Osteoblast (primary cell): ENCODE results near the gene NKX1-2. TPM values are rescaled to one million over a fixed set of nuclear protein-coding genes. Genes with fewer than 3 reads are reported as not detected.

Experiments
- DNase-seq: peaks from one replicate; pipeline ENCODE4 v3.0.0; 2011; ENCODE audit warnings: low spot score, mixed read lengths; ENCODE audit not compliant: insufficient read length; ENCODE audit errors: missing footprints
- H2AFZ ChIP-seq: 2 replicates; pipeline ENCODE4 v1.6.0; 2011; ENCODE audit warnings: mild to moderate bottlenecking, low read length
- H3K27ac ChIP-seq: 2 replicates; pipeline ENCODE4 v1.5.1; 2011; ENCODE audit warnings: mild to moderate bottlenecking, low read depth, low read length, moderate library complexity
- H3K27me3 ChIP-seq: 2 replicates; pipeline ENCODE4 v1.6.0; 2012; ENCODE audit warnings: mild to moderate bottlenecking, control low read depth, inconsistent platforms, low read length, moderate library complexity; ENCODE audit not compliant: insufficient read depth
- H3K36me3 ChIP-seq: 2 replicates; pipeline ENCODE4 v1.5.1; 2011; ENCODE audit warnings: mild to moderate bottlenecking, low read length, control low read depth, moderate library complexity; ENCODE audit not compliant: insufficient read depth
- H3K4me1 ChIP-seq: 2 replicates; pipeline ENCODE4 v1.5.1; 2011; ENCODE audit warnings: mild to moderate bottlenecking, low read length, control low read depth, moderate library complexity; ENCODE audit not compliant: insufficient read depth
- H3K4me2 ChIP-seq: 2 replicates; pipeline ENCODE4 v1.6.0; 2011; ENCODE audit warnings: mild to moderate bottlenecking, low read length; ENCODE audit not compliant: insufficient read depth
- H3K4me3 ChIP-seq: fragments of 200-600 bp; sonication (generic); 3 replicates; pipeline ENCODE4 v1.5.1; 2012; ENCODE audit warnings: mild to moderate bottlenecking, low read length, inconsistent platforms; ENCODE audit not compliant: insufficient read depth
- H3K79me2 ChIP-seq: 2 replicates; pipeline ENCODE4 v1.6.0; 2012; ENCODE audit warnings: mild to moderate bottlenecking, low read length, control low read depth, inconsistent platforms; ENCODE audit not compliant: insufficient read depth
- H3K9me3 ChIP-seq: 2 replicates; pipeline ENCODE4 v1.5.1; 2011; ENCODE audit warnings: low read depth, low read length, control low read depth
- H4K20me1 ChIP-seq: 2 replicates; pipeline ENCODE4 v1.6.0; 2012; ENCODE audit warnings: mild to moderate bottlenecking, low read length, control low read depth; ENCODE audit not compliant: insufficient read depth
- CTCF ChIP-seq: IDR thresholded peaks from 2 replicates; pipeline ENCODE4 v1.5.1; 2011; ENCODE audit warnings: mild to moderate bottlenecking, low read depth, low read length, moderate library complexity; ENCODE audit errors: extremely low read depth
- total RNA-seq: library from RNA; depleted of rRNA; stranded (reverse); fragments of >200 nt; gene quantifications from 2 replicates; pipeline ENCODE4 v1.2.3, GENCODE V29; 2012

Gene NKX1-2
- total RNA-seq, 1 donor, result not detected

- H3K79me2 ChIP-seq, result no peaks in the 10 kb centered on the region
- H3K9me3 ChIP-seq, result no peaks in the 10 kb centered on the region
- H2AFZ ChIP-seq, result no peak overlapping the region
- H4K20me1 ChIP-seq, result no peaks in the 10 kb centered on the region
- no peak for TF ChIP-seq CTCF
- H3K4me1 ChIP-seq, result no peaks in the 10 kb centered on the region
- H3K36me3 ChIP-seq, result no peaks in the 10 kb centered on the region
- no peak overlapping the region for H3K4me3 ChIP-seq
- no peak overlapping the region for H3K4me2 ChIP-seq
- H3K27ac ChIP-seq, result no peak overlapping the region
- H3K27me3 ChIP-seq, result peaks cover 72% of the 10 kb centered on the region
- no peak for DNase-seq
These were observed 4.2 kb upstream of the NKX1-2 start for GRCh38 chr10:124453960-124454610.

- H3K4me3 ChIP-seq, result no peak overlapping the region
- H3K27ac ChIP-seq, result no peak overlapping the region
These were observed 1.4 kb upstream of the NKX1-2 start for GRCh38 chr10:124451276-124451675.

DNA sequence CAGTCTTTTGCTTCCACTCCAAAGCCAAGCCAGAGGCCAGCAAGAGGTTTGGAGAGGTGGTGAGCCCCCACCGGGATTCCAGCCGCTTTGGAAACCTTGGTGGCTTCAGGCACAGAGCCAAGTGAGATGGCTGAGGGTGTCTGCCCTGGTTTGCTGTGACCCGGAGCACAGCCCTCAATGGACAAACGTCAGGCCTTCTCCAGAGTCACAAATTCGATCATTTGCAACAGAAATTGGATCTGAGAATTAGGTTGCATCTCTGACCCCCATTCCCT lies 885 bp upstream of the NKX1-2 start:
- no peak for TF ChIP-seq CTCF
- peaks cover 88% of the 10 kb centered on the region for H3K27me3 ChIP-seq
- DNase-seq, result no peak

More at GRCh38 chr10:124451276-124451675, 1.4 kb upstream of the NKX1-2 start:
- Histone ChIP-seq H3K4me1 (no peaks in the 10 kb centered on the region), H3K9me3 (no peaks in the 10 kb centered on the region), H3K79me2 (no peaks in the 10 kb centered on the region), H3K27me3 (peaks cover 89% of the 10 kb centered on the region), H3K36me3 (no peaks in the 10 kb centered on the region), H2AFZ (no peak overlapping the region), H3K4me2 (no peak overlapping the region), H4K20me1 (no peaks in the 10 kb centered on the region)
- TF ChIP-seq CTCF, result no peak
- DNase-seq, result no peak

GRCh38 chr10:124449170-124450011 lies 444 bp downstream of the NKX1-2 start:
- no peak overlapping the region for H3K4me3 ChIP-seq
- no peak overlapping the region for H3K4me2 ChIP-seq
- H3K4me1 ChIP-seq, result no peaks in the 10 kb centered on the region
- peaks cover 90% of the 10 kb centered on the region for H3K27me3 ChIP-seq
- DNase-seq, result peak; percentile 79
- no peak for TF ChIP-seq CTCF
- no peaks in the 10 kb centered on the region for H3K79me2 ChIP-seq
- no peak overlapping the region for H2AFZ ChIP-seq
- H3K36me3 ChIP-seq, result no peaks in the 10 kb centered on the region
- H4K20me1 ChIP-seq, result no peaks in the 10 kb centered on the region
- H3K9me3 ChIP-seq, result no peaks in the 10 kb centered on the region
- H3K27ac ChIP-seq, result no peak overlapping the region

More for the DNA sequence above, 885 bp upstream of the NKX1-2 start:
- no peak overlapping the region for H3K27ac ChIP-seq
- no peaks in the 10 kb centered on the region for H4K20me1 ChIP-seq
- no peak overlapping the region for H3K4me3 ChIP-seq
- no peak overlapping the region for H2AFZ ChIP-seq
- H3K79me2 ChIP-seq, result no peaks in the 10 kb centered on the region
- H3K4me1 ChIP-seq, result no peaks in the 10 kb centered on the region
- H3K36me3 ChIP-seq, result no peaks in the 10 kb centered on the region
- H3K4me2 ChIP-seq, result no peak overlapping the region
- H3K9me3 ChIP-seq, result no peaks in the 10 kb centered on the region
